Cardiac muscle cell (in vitro differentiated cells and primary cell): ENCODE results near the gene SND1. TPM values are rescaled to one million over a fixed set of nuclear protein-coding genes. Genes with fewer than 3 reads are reported as not detected.

Source experiments
- DNase-seq, 2 donors: peaks; one replicate each; pipeline versions ENCODE4 v3.0.0 to v3.0.0-alpha.2; 2010 to 2017; ENCODE audit warnings: low read depth in 1 of 2, low spot score in 1 of 2
- H3K27ac ChIP-seq: fragments of 200-600 bp; sonication (generic); 2 replicates; pipeline ENCODE4 v1.5.1; 2016
- H3K27me3 ChIP-seq: fragments of 200-600 bp; sonication (generic); 2 replicates; pipeline ENCODE4 v1.6.0; 2016; ENCODE audit warnings: control low read depth
- H3K36me3 ChIP-seq: fragments of 200-600 bp; sonication (generic); 2 replicates; pipeline ENCODE4 v1.5.1; 2016; ENCODE audit warnings: control low read depth
- H3K4me1 ChIP-seq: fragments of 200-600 bp; sonication (generic); 2 replicates; pipeline ENCODE4 v1.8.1; 2017; ENCODE audit warnings: low read depth, mild to moderate bottlenecking, mixed run types
- H3K4me3 ChIP-seq: fragments of 200-600 bp; sonication (generic); 2 replicates; pipeline ENCODE4 v1.5.1; 2016; ENCODE audit warnings: mild to moderate bottlenecking
- H3K9me3 ChIP-seq: fragments of 200-600 bp; sonication (generic); 2 replicates; pipeline ENCODE4 v1.5.1; 2017; ENCODE audit warnings: low read depth, mild to moderate bottlenecking, control low read depth
- CTCF ChIP-seq: IDR thresholded peaks from 2 replicates; pipeline ENCODE4 v1.5.1; 2012; ENCODE audit warnings: low read depth, mild to moderate bottlenecking, low read length
- polyA plus RNA-seq: library from polyadenylated mRNA; unstranded; fragments of >200 nt; fragmentation: Nextera tagmentation; extraction: Ambion mirVana; gene quantifications from 2 replicates; pipeline ENCODE4 v1.2.1, GENCODE V29; 2016
- total RNA-seq: library from RNA; depleted of rRNA; stranded (reverse); fragments of >200 nt; gene quantifications from 2 replicates; pipeline ENCODE4 v1.2.3, GENCODE V29; 2016

Gene SND1
- total and polyA plus RNA-seq, 2 experiments from 2014 or later = 114 to 172 TPM

DNA sequence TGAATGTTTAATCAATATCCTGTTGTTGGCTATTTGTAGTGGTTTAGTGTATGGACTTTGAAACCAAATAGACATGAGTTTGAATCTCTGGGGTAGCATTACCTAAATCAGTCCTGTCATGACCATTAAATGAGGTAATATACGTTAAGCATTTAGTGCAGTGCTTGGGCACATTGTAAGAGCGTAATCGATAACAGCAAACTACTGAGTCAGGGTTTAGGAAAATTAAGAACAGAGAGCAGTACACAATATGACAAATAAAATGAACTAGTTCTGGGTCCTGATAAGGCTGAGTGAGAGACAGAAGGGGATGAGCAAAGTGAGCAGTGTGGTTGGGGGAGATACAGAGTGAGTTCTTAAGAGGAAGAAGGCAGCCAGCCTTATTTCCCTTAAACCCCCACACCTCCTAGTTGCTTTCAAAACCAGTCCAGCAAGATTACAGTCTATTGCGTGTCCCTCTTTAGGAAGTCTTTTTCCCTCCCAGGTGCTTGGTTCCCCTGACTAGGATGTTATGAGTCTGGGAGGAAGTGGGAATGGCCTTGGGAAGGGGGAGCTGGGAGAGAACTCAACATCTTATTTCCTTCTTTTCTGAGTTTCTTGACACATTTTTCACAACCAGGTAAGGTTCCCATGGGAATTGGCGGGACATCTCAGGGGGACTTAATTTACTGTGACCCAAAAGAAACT is 171.0 kb downstream of the SND1 start:
- H3K4me1 ChIP-seq = peaks cover 15% of the 10 kb centered on the region
- H3K9me3 ChIP-seq = no peaks in the 10 kb centered on the region
- no peaks in the 10 kb centered on the region for H3K36me3 ChIP-seq
- H3K27me3 ChIP-seq = no peaks in the 10 kb centered on the region
- no peak for TF ChIP-seq CTCF
- no peak for DNase-seq
- H3K27ac ChIP-seq = no peak overlapping the region
- H3K4me3 ChIP-seq = no peak overlapping the region

DNA sequence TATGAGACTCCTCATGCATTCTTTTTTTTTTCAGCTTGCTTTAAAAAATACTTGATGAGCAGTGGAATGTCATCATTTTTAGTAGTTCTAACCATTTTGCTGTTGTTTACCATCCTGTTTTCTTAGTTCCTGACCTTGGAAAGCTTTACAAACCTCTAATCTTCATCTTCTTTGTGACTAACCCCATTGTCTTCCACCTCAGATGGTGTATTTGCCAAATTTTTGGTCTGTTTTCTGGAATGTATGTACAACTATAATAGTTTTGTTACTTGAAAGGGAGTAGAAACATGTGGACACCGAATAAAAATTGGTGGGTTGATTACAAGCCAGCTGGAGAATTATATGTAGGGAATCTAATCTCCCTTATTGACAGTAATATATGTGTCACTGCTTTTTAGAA is 172.7 kb downstream of the SND1 start:
- H3K27me3 ChIP-seq = no peaks in the 10 kb centered on the region
- no peak overlapping the region for H3K27ac ChIP-seq
- H3K4me3 ChIP-seq = no peak overlapping the region
- H3K9me3 ChIP-seq = no peaks in the 10 kb centered on the region
- no peak for TF ChIP-seq CTCF
- DNase-seq = peak in 1 of 2 donors; percentile 45
- H3K4me1 ChIP-seq = peaks cover 13% of the 10 kb centered on the region
- H3K36me3 ChIP-seq = no peaks in the 10 kb centered on the region

DNA sequence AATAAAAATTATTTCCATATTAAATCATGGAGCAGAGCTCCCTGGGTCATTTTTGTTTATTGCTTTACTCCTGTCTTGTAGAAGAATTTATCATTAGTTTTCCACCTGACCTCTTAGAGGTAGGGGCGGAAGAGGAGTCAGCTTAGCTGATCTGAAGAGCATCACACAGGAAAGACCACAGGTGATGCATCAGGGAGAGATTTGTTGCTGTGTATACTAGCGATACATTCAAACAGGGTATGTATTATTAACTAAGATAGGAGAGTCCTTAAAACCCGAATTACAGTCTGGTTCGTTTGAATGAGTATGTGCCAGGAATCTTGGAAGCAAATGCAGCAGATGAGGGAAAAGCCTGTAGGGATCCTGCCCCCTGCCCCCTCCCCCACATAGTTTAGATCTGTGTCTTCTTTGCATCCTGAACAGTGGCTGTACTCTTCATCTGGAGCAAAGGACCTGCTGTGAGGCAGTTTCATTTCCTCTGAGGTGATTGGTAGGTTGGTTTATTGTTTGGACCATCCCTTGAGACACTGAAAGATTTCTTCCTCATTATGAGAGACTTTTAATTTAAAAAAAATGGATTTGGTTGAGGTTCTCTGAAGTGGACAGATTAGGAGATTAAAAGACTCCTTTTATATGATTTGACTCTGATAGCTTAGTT is 177.0 kb downstream of the SND1 start:
- Histone ChIP-seq H3K4me3 (no peak overlapping the region), H3K36me3 (no peaks in the 10 kb centered on the region), H3K27me3 (no peaks in the 10 kb centered on the region), H3K9me3 (no peaks in the 10 kb centered on the region), H3K4me1 (no peaks in the 10 kb centered on the region), H3K27ac (no peak overlapping the region)
- no peak for DNase-seq
- TF ChIP-seq CTCF = no peak

DNA sequence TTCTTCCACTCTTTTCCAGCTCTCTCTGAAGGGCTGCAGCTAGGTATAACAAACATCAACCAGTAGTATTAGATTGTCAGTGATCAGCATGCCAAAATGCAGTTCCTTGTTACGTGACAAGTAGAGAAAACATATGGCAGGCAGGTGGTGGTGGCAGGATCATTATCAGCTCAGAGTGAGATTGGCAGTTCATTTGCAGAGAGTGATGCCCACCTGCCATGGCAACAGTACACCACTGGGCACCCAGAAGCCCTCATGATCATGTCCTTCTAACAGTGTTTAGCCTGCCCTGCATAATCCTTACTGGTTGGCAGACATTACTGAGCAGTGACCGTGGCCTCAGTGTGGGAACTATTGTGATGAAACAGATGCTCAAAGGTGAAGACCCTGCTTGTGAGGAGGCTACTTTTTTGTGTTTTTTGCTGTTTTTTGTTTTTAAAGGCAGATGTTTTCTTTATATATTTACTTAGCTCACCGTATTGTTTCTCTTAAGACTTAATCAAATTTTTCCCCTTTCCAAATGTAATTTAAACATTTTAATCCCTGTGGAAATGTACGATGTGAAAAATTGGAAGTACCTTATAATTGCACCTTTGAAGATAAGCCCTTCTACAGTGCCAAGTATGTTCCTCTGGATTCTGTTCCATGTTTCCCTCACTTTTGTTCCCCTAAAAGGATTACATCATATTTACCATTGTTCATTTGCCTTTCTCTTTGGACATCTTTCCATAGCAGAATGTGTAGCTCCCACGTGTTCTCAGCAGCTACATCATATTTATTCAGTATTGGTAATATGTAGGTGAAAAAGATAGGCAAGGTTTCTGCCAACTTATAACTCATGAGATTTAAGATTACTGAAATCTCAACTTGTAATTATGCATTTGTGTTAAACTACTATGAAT is 179.6 kb downstream of the SND1 start:
- no peaks in the 10 kb centered on the region for H3K4me1 ChIP-seq
- no peak overlapping the region for H3K27ac ChIP-seq
- H3K36me3 ChIP-seq = no peaks in the 10 kb centered on the region
- H3K4me3 ChIP-seq = no peak overlapping the region
- DNase-seq = no peak
- H3K9me3 ChIP-seq = no peaks in the 10 kb centered on the region
- no peak for TF ChIP-seq CTCF
- no peaks in the 10 kb centered on the region for H3K27me3 ChIP-seq

DNA sequence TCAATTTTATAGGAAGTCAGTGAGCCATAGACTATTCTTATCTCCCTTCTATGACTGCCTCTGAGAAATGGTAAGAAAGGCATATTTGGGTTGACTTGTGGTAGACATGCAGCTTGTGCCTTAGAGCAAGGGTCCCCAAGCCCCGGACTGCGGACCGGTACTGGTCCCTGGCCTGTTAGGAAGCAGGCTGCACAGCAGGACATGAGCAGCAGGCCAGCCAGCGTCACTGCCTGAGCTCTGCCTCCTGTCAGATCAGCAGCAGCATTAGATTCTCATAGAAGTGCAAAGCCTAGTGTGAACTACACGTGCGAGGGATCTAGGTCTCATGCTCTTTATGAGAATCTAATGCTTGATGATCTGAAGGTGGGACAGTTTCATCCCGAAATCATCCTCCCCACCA is 180.6 kb downstream of the SND1 start:
- H3K4me1 ChIP-seq = no peaks in the 10 kb centered on the region
- no peaks in the 10 kb centered on the region for H3K27me3 ChIP-seq
- no peak for TF ChIP-seq CTCF
- no peak overlapping the region for H3K4me3 ChIP-seq
- H3K27ac ChIP-seq = no peak overlapping the region
- no peaks in the 10 kb centered on the region for H3K9me3 ChIP-seq
- H3K36me3 ChIP-seq = no peaks in the 10 kb centered on the region
- DNase-seq = no peak
